ENCODE results near the gene LRRC42. TPM values are rescaled to one million over a fixed set of nuclear protein-coding genes. Genes with fewer than 3 reads are reported as not detected.
"Not testable (repeated sequence)": the region's sequence is repeated elsewhere in the genome, so short reads cannot be mapped to it uniquely, and the experiment has no call there.

LRRC42 gene
- total RNA-seq, 3 donors from 2014 or later, result 11.2 to 20.0 (median 17.7) TPM

GRCh38 chr1:53987880-53988279 is 41.7 kb downstream of the LRRC42 start:
- intact Hi-C loops (cut with DNase I; ENCODE audit: low total_unique reads), result loop anchor here (5.0 kb wide), 1 partner anchor 186 kb away; no protein-coding TSS in a partner anchor
- Histone ChIP-seq H3K4me3 (no peak overlapping the region), H3K4me1 (no peaks in the 10 kb centered on the region), H3K27ac (no peak overlapping the region), H3K36me3 (no peaks in the 10 kb centered on the region), H3K27me3 (no peaks in the 10 kb centered on the region), H3K9me3 (no peaks in the 10 kb centered on the region)
- no peak for DNase-seq (ENCODE audit: low spot score in 2 of 2)
- TF ChIP-seq POLR2AphosphoS5 (IDR thresholded peaks at IDR 0.05) (no peak), CTCF (IDR thresholded peaks at IDR 0.05) (no peak), POLR2A (IDR thresholded peaks at IDR 0.05) (no peak)

GRCh38 chr1:53992085-53992874 is 46.1 kb downstream of the LRRC42 start:
- H3K4me3 ChIP-seq, result no peak overlapping the region
- H3K9me3 ChIP-seq, result no peaks in the 10 kb centered on the region
- TF ChIP-seq CTCF (IDR thresholded peaks at IDR 0.05) (no peak), POLR2A (IDR thresholded peaks at IDR 0.05) (no peak), POLR2AphosphoS5 (IDR thresholded peaks at IDR 0.05) (no peak)
- H3K4me1 ChIP-seq, result no peaks in the 10 kb centered on the region
- H3K27me3 ChIP-seq, result no peaks in the 10 kb centered on the region
- H3K27ac ChIP-seq, result no peak overlapping the region
- no peak for DNase-seq (ENCODE audit: low spot score in 2 of 2)
- H3K36me3 ChIP-seq, result no peaks in the 10 kb centered on the region
- intact Hi-C loops (cut with DNase I; ENCODE audit: low total_unique reads), result no loop called here

DNA sequence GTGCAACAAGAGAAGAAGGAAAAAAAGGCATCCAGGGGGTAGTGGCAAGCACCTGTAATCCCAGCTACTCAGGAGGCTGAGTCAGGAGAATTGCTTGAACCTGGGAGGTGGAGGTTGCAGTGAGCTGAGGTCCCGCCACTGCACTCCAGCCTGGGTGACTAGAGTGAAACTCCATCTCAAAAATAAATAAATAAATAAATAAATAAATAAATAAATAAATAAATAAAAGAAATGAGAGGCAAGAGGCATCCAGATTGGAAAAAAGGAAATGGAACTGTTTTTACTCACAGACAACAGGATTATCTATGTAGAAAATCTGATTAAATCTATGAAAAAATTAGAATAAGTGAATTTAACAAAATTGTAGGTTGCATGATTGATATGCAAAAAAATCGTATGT is 48.4 kb downstream of the LRRC42 start:
- H3K27ac ChIP-seq; H3K36me3 ChIP-seq; DNase-seq (ENCODE audit: low spot score in 2 of 2); H3K4me3 ChIP-seq; H3K27me3 ChIP-seq; H3K9me3 ChIP-seq; intact Hi-C loops (cut with DNase I; ENCODE audit: low total_unique reads); H3K4me1 ChIP-seq: not testable (repeated sequence)

DNA sequence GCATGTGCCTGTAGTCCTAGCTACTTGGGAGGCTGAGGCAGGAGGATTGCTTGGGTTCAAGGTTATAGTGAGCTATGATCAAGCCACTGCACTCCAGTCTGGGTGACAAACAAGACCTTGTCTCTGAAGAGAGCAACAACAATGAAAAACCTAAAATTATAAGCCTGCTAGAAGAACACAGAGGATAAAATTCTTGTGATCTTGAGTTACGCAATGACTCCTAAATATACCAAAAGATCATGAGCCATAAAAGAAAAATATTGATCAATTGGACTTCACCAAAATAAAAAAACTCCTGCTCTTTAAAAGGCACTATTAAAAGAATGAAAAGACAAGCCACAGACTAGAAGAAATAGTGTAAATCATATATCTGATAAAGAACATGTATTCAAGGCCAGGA is 49.5 kb downstream of the LRRC42 start:
- Histone ChIP-seq H3K9me3 (no peaks in the 10 kb centered on the region), H3K27me3 (no peaks in the 10 kb centered on the region), H3K4me1 (no peaks in the 10 kb centered on the region), H3K4me3 (no peak overlapping the region), H3K36me3 (no peaks in the 10 kb centered on the region), H3K27ac (no peak overlapping the region)
- TF ChIP-seq POLR2A (IDR thresholded peaks at IDR 0.05) (no peak), POLR2AphosphoS5 (IDR thresholded peaks at IDR 0.05) (no peak), CTCF (IDR thresholded peaks at IDR 0.05) (no peak)
- no peak for DNase-seq (ENCODE audit: low spot score in 2 of 2)
- intact Hi-C loops (cut with DNase I; ENCODE audit: low total_unique reads), result no loop called here

DNA sequence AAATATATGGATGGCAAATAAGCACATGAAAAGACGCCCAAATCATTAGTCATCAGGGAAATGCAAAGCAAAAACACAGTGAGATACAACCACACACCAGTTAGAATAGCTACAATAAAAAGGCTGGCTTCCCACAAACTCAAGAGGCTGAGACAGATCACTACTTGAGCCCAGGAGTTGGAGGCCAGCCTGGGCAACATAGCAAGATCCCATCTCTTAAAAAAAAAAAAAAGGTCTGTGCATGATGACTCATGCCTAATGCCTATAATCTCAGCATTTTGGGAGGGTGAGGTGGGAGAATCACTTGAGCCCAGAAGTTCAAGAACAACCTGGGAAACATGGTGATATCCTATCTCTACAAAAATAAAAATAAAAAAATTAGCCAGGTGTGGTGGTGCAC is 52.1 kb downstream of the LRRC42 start:
- DNase-seq (ENCODE audit: low spot score in 2 of 2), result no peak
- intact Hi-C loops (cut with DNase I; ENCODE audit: low total_unique reads), result no loop called here
- H3K27me3 ChIP-seq, result no peaks in the 10 kb centered on the region
- H3K4me1 ChIP-seq, result no peaks in the 10 kb centered on the region
- H3K4me3 ChIP-seq, result no peak overlapping the region
- H3K9me3 ChIP-seq, result no peaks in the 10 kb centered on the region
- H3K27ac ChIP-seq, result no peak overlapping the region
- no peaks in the 10 kb centered on the region for H3K36me3 ChIP-seq
- TF ChIP-seq POLR2AphosphoS5 (IDR thresholded peaks at IDR 0.05) (no peak), CTCF (IDR thresholded peaks at IDR 0.05) (no peak), POLR2A (IDR thresholded peaks at IDR 0.05) (no peak)

Data from breast epithelium (tissue), 4 donors.